Hepatocyte (in vitro differentiated cells): Measurements from ENCODE around the gene SAMD14. TPM values are rescaled to one million over a fixed set of nuclear protein-coding genes. Genes with fewer than 3 reads are reported as not detected.

Source experiments
- DNase-seq: peaks from one replicate; pipeline ENCODE4 v3.0.0-alpha.2; 2016; ENCODE audit warnings: low spot score
- H2AFZ ChIP-seq: fragments of 200-600 bp; sonication (generic); 2 replicates; pipeline ENCODE4 v1.6.0; 2016; ENCODE audit warnings: antibody characterized with exemption, mild to moderate bottlenecking
- H3K27ac ChIP-seq: fragments of 200-600 bp; sonication (generic); 2 replicates; pipeline ENCODE4 v1.5.1; 2016; ENCODE audit warnings: mild to moderate bottlenecking
- H3K27me3 ChIP-seq: fragments of 200-600 bp; sonication (generic); 2 replicates; pipeline ENCODE4 v1.6.1; 2016
- H3K36me3 ChIP-seq: fragments of 200-600 bp; sonication (generic); replicated peaks from 2 replicates; pipeline ENCODE4 v1.5.1; 2016; ENCODE audit warnings: low read depth; ENCODE audit not compliant: insufficient read depth
- H3K4me1 ChIP-seq: fragments of 200-600 bp; sonication (generic); 2 replicates; pipeline ENCODE4 v1.5.1; 2016; ENCODE audit warnings: mild to moderate bottlenecking, moderate library complexity; ENCODE audit not compliant: insufficient read depth
- H3K4me2 ChIP-seq: fragments of 200-600 bp; sonication (generic); 2 replicates; pipeline ENCODE4 v1.6.0; 2016
- H3K4me3 ChIP-seq: fragments of 200-600 bp; sonication (generic); 2 replicates; pipeline ENCODE4 v1.5.1; 2016; ENCODE audit warnings: mild to moderate bottlenecking
- H3K79me2 ChIP-seq: fragments of 200-600 bp; sonication (generic); 2 replicates; pipeline ENCODE4 v1.6.0; 2017; ENCODE audit warnings: mild to moderate bottlenecking
- H3K9me2 ChIP-seq: fragments of 200-600 bp; sonication (generic); replicated peaks from 2 replicates; pipeline ENCODE4 v1.6.0; 2017; ENCODE audit warnings: mild to moderate bottlenecking; ENCODE audit not compliant: insufficient read depth
- H3K9me3 ChIP-seq: fragments of 200-600 bp; sonication (generic); 2 replicates; pipeline ENCODE4 v1.5.1; 2016; ENCODE audit warnings: low read depth, mild to moderate bottlenecking
- H4K20me1 ChIP-seq: fragments of 200-600 bp; sonication (generic); 2 replicates; pipeline ENCODE4 v1.6.0; 2016; ENCODE audit warnings: mild to moderate bottlenecking; ENCODE audit not compliant: insufficient read depth, poor library complexity, severe bottlenecking
- EZH2 ChIP-seq: fragments of 200-600 bp; sonication (generic); IDR thresholded peaks from 2 replicates; pipeline ENCODE4 v1.6.1; 2016; ENCODE audit warnings: antibody characterized with exemption, mild to moderate bottlenecking, borderline replicate concordance
- EZH2phosphoT487 ChIP-seq: fragments of 200-600 bp; sonication (generic); IDR thresholded peaks from one replicate; pipeline ENCODE4 v1.6.1; 2018; ENCODE audit warnings: antibody characterized with exemption, mild to moderate bottlenecking, low read depth, moderate library complexity; ENCODE audit not compliant: unreplicated experiment, severe bottlenecking
- WGBS: methylation state at CpG from one replicate; pipeline ENCODE4 v1.1.6; 2016; ENCODE audit warnings: low lambda C conversion rate; ENCODE audit errors: missing lambda C conversion rate; 5-methylcytosine and 5-hydroxymethylcytosine counted together
- polyA plus RNA-seq: library from polyadenylated mRNA; unstranded; fragments of >200 nt; fragmentation: Nextera tagmentation; extraction: Ambion mirVana; gene quantifications from 2 replicates; pipeline ENCODE4 v1.2.1, GENCODE V29; 2016
- total RNA-seq: library from RNA; depleted of rRNA; stranded (reverse); fragments of >200 nt; gene quantifications from 2 replicates; pipeline ENCODE4 v1.2.3, GENCODE V29; 2014
- TF ChIP-seq, protein P1 (sequence below): fragments of 200-600 bp; sonication (generic); IDR thresholded peaks from 2 replicates; pipeline ENCODE4 v1.5.1; 2016; ENCODE audit warnings: antibody characterized with exemption, mild to moderate bottlenecking; ENCODE audit not compliant: poor library complexity

The SAMD14 gene
- total and polyA plus RNA-seq, 2 experiments from 2014 or later = 3.1 to 4.2 TPM

DNA sequence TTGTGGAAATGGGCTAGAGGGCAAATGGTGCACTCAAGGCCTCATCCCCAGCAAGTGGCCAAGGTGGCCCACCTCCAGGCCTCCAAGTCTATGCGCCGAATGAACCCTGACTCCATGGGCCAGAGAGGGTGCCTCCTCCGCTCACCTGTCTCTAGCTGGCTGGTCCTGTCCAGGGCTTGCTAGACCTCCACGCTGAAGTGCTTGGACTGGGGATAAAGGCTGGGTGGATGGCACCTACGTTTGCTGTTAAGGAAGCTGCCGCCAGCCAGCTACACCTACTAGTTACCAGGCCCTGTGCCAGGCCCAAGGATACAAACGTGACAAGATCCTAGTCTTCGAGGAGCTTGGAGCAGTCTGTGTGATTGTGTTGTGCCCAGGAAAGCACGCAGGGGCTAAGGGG, 35.1 kb upstream of the SAMD14 start:
- Histone ChIP-seq H3K27ac (no peak overlapping the region), H3K36me3 (no peaks in the 10 kb centered on the region), H4K20me1 (no peaks in the 10 kb centered on the region), H3K4me3 (no peak overlapping the region), H2AFZ (no peak overlapping the region), H3K9me2 (no peaks in the 10 kb centered on the region), H3K9me3 (no peaks in the 10 kb centered on the region), H3K79me2 (no peaks in the 10 kb centered on the region), H3K4me2 (no peak overlapping the region), H3K4me1 (no peaks in the 10 kb centered on the region), H3K27me3 (no peaks in the 10 kb centered on the region)
- no peak for DNase-seq
- 94% methylated on average over 9 of the region's 9 CpGs for WGBS
- TF ChIP-seq, protein P1, sequence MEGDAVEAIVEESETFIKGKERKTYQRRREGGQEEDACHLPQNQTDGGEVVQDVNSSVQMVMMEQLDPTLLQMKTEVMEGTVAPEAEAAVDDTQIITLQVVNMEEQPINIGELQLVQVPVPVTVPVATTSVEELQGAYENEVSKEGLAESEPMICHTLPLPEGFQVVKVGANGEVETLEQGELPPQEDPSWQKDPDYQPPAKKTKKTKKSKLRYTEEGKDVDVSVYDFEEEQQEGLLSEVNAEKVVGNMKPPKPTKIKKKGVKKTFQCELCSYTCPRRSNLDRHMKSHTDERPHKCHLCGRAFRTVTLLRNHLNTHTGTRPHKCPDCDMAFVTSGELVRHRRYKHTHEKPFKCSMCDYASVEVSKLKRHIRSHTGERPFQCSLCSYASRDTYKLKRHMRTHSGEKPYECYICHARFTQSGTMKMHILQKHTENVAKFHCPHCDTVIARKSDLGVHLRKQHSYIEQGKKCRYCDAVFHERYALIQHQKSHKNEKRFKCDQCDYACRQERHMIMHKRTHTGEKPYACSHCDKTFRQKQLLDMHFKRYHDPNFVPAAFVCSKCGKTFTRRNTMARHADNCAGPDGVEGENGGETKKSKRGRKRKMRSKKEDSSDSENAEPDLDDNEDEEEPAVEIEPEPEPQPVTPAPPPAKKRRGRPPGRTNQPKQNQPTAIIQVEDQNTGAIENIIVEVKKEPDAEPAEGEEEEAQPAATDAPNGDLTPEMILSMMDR = no peak

DNA sequence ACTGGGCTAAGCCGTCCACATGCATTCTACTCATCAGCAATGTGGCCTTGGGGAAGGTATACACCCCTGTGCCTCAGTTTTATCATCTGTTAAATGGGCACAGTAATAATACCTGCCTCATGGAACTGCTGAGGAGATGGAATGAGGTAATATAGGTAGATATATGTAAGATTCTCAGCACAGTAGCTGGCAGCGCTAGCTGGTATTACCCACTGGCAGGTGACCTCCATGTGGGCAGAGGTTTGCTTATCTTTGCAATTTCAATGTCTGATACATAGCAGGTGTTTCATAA, 34.7 kb upstream of the SAMD14 start:
- WGBS = 95% methylated on average over 2 of the region's 2 CpGs
- no peaks in the 10 kb centered on the region for H3K27me3 ChIP-seq
- no peak for TF ChIP-seq EZH2phosphoT487
- no peak for TF ChIP-seq EZH2
- TF ChIP-seq, protein P1 = no peak
- no peaks in the 10 kb centered on the region for H3K9me3 ChIP-seq
- DNase-seq = no peak
- no peaks in the 10 kb centered on the region for H4K20me1 ChIP-seq
- no peak overlapping the region for H2AFZ ChIP-seq
- no peaks in the 10 kb centered on the region for H3K36me3 ChIP-seq
- no peaks in the 10 kb centered on the region for H3K4me1 ChIP-seq
- no peak overlapping the region for H3K4me2 ChIP-seq
- H3K9me2 ChIP-seq = no peaks in the 10 kb centered on the region
- H3K4me3 ChIP-seq = no peak overlapping the region
- H3K27ac ChIP-seq = no peak overlapping the region
- H3K79me2 ChIP-seq = no peaks in the 10 kb centered on the region

DNA sequence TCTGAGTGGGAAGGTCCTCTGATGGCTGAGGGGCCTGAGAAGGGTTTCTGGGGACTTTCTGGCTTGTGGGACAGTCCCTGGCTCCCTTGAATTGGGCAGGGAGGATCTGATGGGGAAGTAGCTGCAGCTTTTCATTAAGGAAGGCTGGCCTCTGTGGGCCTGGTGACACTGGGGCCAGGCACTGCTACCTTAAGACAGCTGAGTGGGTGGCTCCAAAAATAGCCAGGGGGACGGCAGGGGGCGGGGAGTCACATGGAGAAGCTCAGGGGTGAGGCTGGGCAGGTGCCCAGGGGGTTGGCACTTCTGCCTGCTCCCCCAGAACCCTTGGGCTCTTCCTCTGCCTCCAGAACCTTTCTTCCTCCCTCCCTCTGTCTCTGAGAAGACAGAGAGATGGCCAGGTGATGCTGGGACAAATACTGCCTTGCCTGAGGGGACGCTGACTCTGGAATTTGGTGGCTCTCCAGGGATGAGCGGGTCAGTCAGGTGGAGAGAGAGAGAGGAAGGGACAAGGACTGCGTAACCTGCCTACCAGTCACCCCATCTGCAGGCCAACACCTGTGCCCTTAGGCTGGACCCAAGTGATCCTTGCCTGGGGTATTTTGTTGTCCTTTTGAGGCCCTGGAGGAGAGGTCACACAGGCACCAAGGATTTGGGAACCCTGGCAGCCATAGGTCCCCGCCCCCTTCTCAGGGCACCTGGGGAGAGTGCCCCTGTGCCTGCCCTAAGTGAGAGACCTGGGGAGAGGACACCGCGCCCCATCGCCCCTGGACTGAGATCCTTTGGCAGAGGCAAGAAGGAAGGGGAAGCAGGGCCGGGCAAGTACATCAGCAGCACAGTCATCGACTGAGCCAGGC, 34.1 kb upstream of the SAMD14 start:
- DNase-seq = no peak
- H2AFZ ChIP-seq = no peak overlapping the region
- no peaks in the 10 kb centered on the region for H3K9me3 ChIP-seq
- H3K4me1 ChIP-seq = no peaks in the 10 kb centered on the region
- no peaks in the 10 kb centered on the region for H3K79me2 ChIP-seq
- H3K27ac ChIP-seq = no peak overlapping the region
- 77% methylated on average over 11 of the region's 11 CpGs for WGBS
- H3K36me3 ChIP-seq = no peaks in the 10 kb centered on the region
- H3K4me3 ChIP-seq = no peak overlapping the region
- no peaks in the 10 kb centered on the region for H4K20me1 ChIP-seq
- TF ChIP-seq EZH2 (no peak), EZH2phosphoT487 (no peak)
- TF ChIP-seq, protein P1 = no peak
- no peaks in the 10 kb centered on the region for H3K27me3 ChIP-seq
- no peak overlapping the region for H3K4me2 ChIP-seq
- no peaks in the 10 kb centered on the region for H3K9me2 ChIP-seq
